ENCODE results near the gene TSPAN8.

DNA sequence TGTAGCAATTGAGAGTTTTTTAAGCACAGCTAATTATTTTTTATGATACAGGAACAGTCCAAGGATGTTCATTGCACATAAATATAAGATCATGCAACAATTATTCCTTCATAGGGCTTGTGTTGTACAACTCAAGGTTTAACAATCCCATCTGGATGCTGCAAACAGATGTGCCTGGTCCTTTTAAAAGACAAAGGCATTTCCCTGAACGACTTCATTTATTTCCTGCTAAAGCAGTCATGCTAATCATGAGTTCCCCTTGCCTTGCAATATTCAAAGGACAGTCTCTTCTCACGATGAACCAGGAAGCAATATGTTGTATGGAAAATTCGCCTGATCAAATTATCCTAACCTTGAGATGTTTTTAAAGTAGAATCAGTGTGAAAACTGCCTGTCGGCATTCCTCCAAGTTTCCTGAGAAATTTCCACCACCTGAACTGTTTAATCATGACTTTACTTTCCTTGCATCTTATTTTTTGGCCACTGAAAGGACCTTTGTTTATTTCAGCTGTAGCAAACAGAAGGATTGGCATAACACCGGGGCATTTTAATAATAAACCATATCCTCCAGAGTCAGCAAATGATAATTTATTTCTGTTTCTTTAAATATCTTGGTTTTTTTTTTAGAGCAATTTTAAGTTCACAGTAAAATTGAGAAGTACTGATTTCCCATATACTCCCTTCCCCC is 33.9 kb upstream of the TSPAN8 start:
- TF ChIP-seq EZH2 (IDR thresholded peaks at IDR 0.05; ENCODE audit: borderline replicate concordance, low read depth, low read length, poor library complexity, severe bottlenecking), result no peak
- TF ChIP-seq, protein P1, sequence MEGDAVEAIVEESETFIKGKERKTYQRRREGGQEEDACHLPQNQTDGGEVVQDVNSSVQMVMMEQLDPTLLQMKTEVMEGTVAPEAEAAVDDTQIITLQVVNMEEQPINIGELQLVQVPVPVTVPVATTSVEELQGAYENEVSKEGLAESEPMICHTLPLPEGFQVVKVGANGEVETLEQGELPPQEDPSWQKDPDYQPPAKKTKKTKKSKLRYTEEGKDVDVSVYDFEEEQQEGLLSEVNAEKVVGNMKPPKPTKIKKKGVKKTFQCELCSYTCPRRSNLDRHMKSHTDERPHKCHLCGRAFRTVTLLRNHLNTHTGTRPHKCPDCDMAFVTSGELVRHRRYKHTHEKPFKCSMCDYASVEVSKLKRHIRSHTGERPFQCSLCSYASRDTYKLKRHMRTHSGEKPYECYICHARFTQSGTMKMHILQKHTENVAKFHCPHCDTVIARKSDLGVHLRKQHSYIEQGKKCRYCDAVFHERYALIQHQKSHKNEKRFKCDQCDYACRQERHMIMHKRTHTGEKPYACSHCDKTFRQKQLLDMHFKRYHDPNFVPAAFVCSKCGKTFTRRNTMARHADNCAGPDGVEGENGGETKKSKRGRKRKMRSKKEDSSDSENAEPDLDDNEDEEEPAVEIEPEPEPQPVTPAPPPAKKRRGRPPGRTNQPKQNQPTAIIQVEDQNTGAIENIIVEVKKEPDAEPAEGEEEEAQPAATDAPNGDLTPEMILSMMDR (conservative IDR thresholded peaks at IDR 0.05; ENCODE audit: low read depth, low read length), result no peak
